Smooth muscle cell (in vitro differentiated cells): Measurements from ENCODE around the gene LPAR1. TPM values are rescaled to one million over a fixed set of nuclear protein-coding genes. Genes with fewer than 3 reads are reported as not detected.
A peak's percentile ranks its signal among the peaks of the same experiment; 100 is the strongest.

Source experiments
- DNase-seq: peaks from one replicate; lab custom pipeline; 2025; ENCODE audit not compliant: unreplicated experiment; lab: John Stamatoyannopoulos, UW
- H2AFZ ChIP-seq: fragments of 200-600 bp; sonication (generic); 2 replicates; pipeline ENCODE4 v1.6.0; 2016; ENCODE audit warnings: antibody characterized with exemption, low read depth, mild to moderate bottlenecking
- H3F3A ChIP-seq: fragments of 200-600 bp; sonication (generic); 2 replicates; pipeline ENCODE4 v1.6.0; 2017; ENCODE audit warnings: antibody characterized with exemption, low read depth
- H3K27ac ChIP-seq: fragments of 200-600 bp; sonication (generic); 2 replicates; pipeline ENCODE4 v1.5.1; 2016; ENCODE audit warnings: low read depth, mild to moderate bottlenecking
- H3K27me3 ChIP-seq: fragments of 200-600 bp; sonication (generic); 2 replicates; pipeline ENCODE4 v1.6.1; 2016; ENCODE audit warnings: low read depth, mild to moderate bottlenecking
- H3K36me3 ChIP-seq: fragments of 200-600 bp; sonication (generic); 2 replicates; pipeline ENCODE4 v1.5.1; 2016; ENCODE audit warnings: low read depth
- H3K4me1 ChIP-seq: fragments of 200-600 bp; sonication (generic); 2 replicates; pipeline ENCODE4 v1.5.1; 2016; ENCODE audit warnings: low read depth
- H3K4me2 ChIP-seq: fragments of 200-600 bp; sonication (generic); 2 replicates; pipeline ENCODE4 v1.6.0; 2016; ENCODE audit warnings: mild to moderate bottlenecking
- H3K4me3 ChIP-seq: fragments of 200-600 bp; sonication (generic); 2 replicates; pipeline ENCODE4 v1.5.1; 2016; ENCODE audit warnings: mild to moderate bottlenecking
- H3K79me2 ChIP-seq: fragments of 200-600 bp; sonication (generic); 2 replicates; pipeline ENCODE4 v1.6.0; 2016; ENCODE audit warnings: low read depth, mild to moderate bottlenecking
- H3K9ac ChIP-seq: fragments of 200-600 bp; sonication (generic); 2 replicates; pipeline ENCODE4 v1.6.0; 2016; ENCODE audit warnings: low read depth
- H3K9me3 ChIP-seq: fragments of 200-600 bp; sonication (generic); replicated peaks from 2 replicates; pipeline ENCODE4 v1.5.1; 2016; ENCODE audit warnings: low read depth
- H4K20me1 ChIP-seq: fragments of 200-600 bp; sonication (generic); 2 replicates; pipeline ENCODE4 v1.6.0; 2016; ENCODE audit warnings: low read depth
- CTCF ChIP-seq: fragments of 200-600 bp; sonication (generic); IDR thresholded peaks from 2 replicates; pipeline ENCODE4 v1.5.1; 2017; ENCODE audit warnings: borderline replicate concordance, mild to moderate bottlenecking, antibody characterized with exemption; ENCODE audit not compliant: insufficient read depth, poor library complexity, severe bottlenecking
- WGBS: methylation state at CpG from one replicate; pipeline ENCODE4 v1.1.7; 2016; ENCODE audit warnings: low lambda C conversion rate; 5-methylcytosine and 5-hydroxymethylcytosine counted together
- polyA plus RNA-seq: library from polyadenylated mRNA; unstranded; fragments of >200 nt; fragmentation: Nextera tagmentation; extraction: Ambion mirVana; gene quantifications from 2 replicates; pipeline ENCODE4 v1.2.1, GENCODE V29; 2016
- total RNA-seq: library from RNA; depleted of rRNA; stranded (reverse); fragments of >200 nt; gene quantifications from 2 replicates; pipeline ENCODE4 v1.2.3, GENCODE V29; 2014

The LPAR1 gene
- total and polyA plus RNA-seq, 2 experiments from 2014 or later = 20.5 to 21.3 TPM

GRCh38 chr9:110891760-110892159, 146.5 kb downstream of the LPAR1 start:
- no peak overlapping the region for H2AFZ ChIP-seq
- no peak for TF ChIP-seq CTCF
- H3K4me3 ChIP-seq = no peak overlapping the region
- no peaks in the 10 kb centered on the region for H3F3A ChIP-seq
- H3K9ac ChIP-seq = no peak overlapping the region
- H3K27ac ChIP-seq = no peak overlapping the region
- 87% methylated on average over 3 of the region's 3 CpGs for WGBS
- no peak overlapping the region for H3K4me2 ChIP-seq
- no peaks in the 10 kb centered on the region for H3K9me3 ChIP-seq
- H3K4me1 ChIP-seq = no peaks in the 10 kb centered on the region
- no peaks in the 10 kb centered on the region for H3K79me2 ChIP-seq
- H3K27me3 ChIP-seq = no peaks in the 10 kb centered on the region
- DNase-seq = no peak
- H3K36me3 ChIP-seq = no peaks in the 10 kb centered on the region
- no peaks in the 10 kb centered on the region for H4K20me1 ChIP-seq

- Histone ChIP-seq H2AFZ (no peak overlapping the region), H3K9me3 (no peaks in the 10 kb centered on the region), H3K4me1 (no peaks in the 10 kb centered on the region), H3F3A (no peaks in the 10 kb centered on the region), H3K36me3 (no peaks in the 10 kb centered on the region), H4K20me1 (no peaks in the 10 kb centered on the region), H3K79me2 (no peaks in the 10 kb centered on the region), H3K4me2 (no peak overlapping the region), H3K27me3 (no peaks in the 10 kb centered on the region), H3K27ac (no peak overlapping the region), H3K9ac (no peak overlapping the region), H3K4me3 (no peak overlapping the region)
- DNase-seq = no peak
- no peak for TF ChIP-seq CTCF
Observed at GRCh38 chr9:110890416-110890815, 147.9 kb downstream of the LPAR1 start.

- no peak overlapping the region for H3K27ac ChIP-seq
- H3K79me2 ChIP-seq = no peaks in the 10 kb centered on the region
- H2AFZ ChIP-seq = no peak overlapping the region
- no peak overlapping the region for H3K9ac ChIP-seq
- WGBS = 93% methylated on average over 3 of the region's 3 CpGs
- H3K9me3 ChIP-seq = no peaks in the 10 kb centered on the region
- DNase-seq = no peak
- H3K4me1 ChIP-seq = no peaks in the 10 kb centered on the region
- H3K4me3 ChIP-seq = no peak overlapping the region
- no peaks in the 10 kb centered on the region for H3F3A ChIP-seq
- H3K27me3 ChIP-seq = no peaks in the 10 kb centered on the region
- no peaks in the 10 kb centered on the region for H4K20me1 ChIP-seq
- no peak for TF ChIP-seq CTCF
- H3K4me2 ChIP-seq = no peak overlapping the region
- no peaks in the 10 kb centered on the region for H3K36me3 ChIP-seq
Observed at GRCh38 chr9:110887276-110887675, 151.0 kb downstream of the LPAR1 start.

GRCh38 chr9:110886832-110887231, 151.4 kb downstream of the LPAR1 start:
- Histone ChIP-seq H3K79me2 (no peaks in the 10 kb centered on the region), H3K4me1 (no peaks in the 10 kb centered on the region), H3K4me3 (no peak overlapping the region), H3K27ac (peak overlapping the region; percentile 10), H3F3A (no peaks in the 10 kb centered on the region), H4K20me1 (no peaks in the 10 kb centered on the region), H3K27me3 (no peaks in the 10 kb centered on the region), H3K36me3 (no peaks in the 10 kb centered on the region), H2AFZ (no peak overlapping the region), H3K9me3 (no peaks in the 10 kb centered on the region), H3K9ac (no peak overlapping the region), H3K4me2 (no peak overlapping the region)
- DNase-seq = no peak
- WGBS = 53% methylated on average over 1 of the region's 1 CpG
- TF ChIP-seq CTCF = no peak
